ENCODE measurements around the gene OSBPL7. TPM values are rescaled to one million over a fixed set of nuclear protein-coding genes. Genes with fewer than 3 reads are reported as not detected.

The OSBPL7 gene
- total and polyA plus RNA-seq, 2 of the 13 experiments (the other 11 are each of a cell fraction or from before 2014, with no cell fraction given), result 4.7 to 6.6 TPM

- Histone ChIP-seq H3K9ac (ENCODE audit: insufficient read depth, low read depth, low read length) (no peak overlapping the region), H3K36me3 (replicated peaks in 1 of 2; ENCODE audit: control insufficient read depth in 1 of 2, insufficient read depth in 2 of 2, low read length in 2 of 2) (no peaks in the 10 kb centered on the region), H2AFZ (ENCODE audit: low read length) (no peak overlapping the region), H3K27me3 (ENCODE audit: control insufficient read depth in 1 of 2, insufficient read depth in 2 of 2, low read length in 2 of 2) (peaks cover 19 to 81% of the 10 kb centered on the region in 2 experiments), H3K4me1 (ENCODE audit: insufficient read depth, low read length) (peaks cover 12% of the 10 kb centered on the region), H3K9me3 (ENCODE audit: low read length) (no peaks in the 10 kb centered on the region), H4K20me1 (ENCODE audit: insufficient read depth, low read length) (no peaks in the 10 kb centered on the region), H3K4me3 (replicated peaks in 1 of 3; ENCODE audit: insufficient read depth in 1 of 3, low read depth in 2 of 3, low read length in 3 of 3) (no peak overlapping the region), H3K4me2 (ENCODE audit: low read depth, low read length) (no peak overlapping the region), H3K27ac (ENCODE audit: extremely low read length, insufficient read depth, low read length) (no peak overlapping the region), H3K79me2 (ENCODE audit: insufficient read depth, low read length) (no peaks in the 10 kb centered on the region)
- POLR2A ChIA-PET, result interaction anchor here (2.8 kb wide), 1 partner anchor 43 kb away, joined by 28 read pairs; the partner anchor contains the start of gene SP2
- 68% methylated on average over 32 of the region's 32 CpGs for WGBS (ENCODE audit: low lambda C conversion rate)
- BruUV-seq (replicated peaks), result no TSS peak
- CTCF ChIA-PET (ENCODE audit: low intra/inter-chr PET ratio, low total read pairs), result no interaction called here
- TF ChIP-seq RNF2 (conservative IDR thresholded peaks at IDR 0.05; ENCODE audit: low read depth) (peak; percentile 58; the same call in 1 of the 2 replicates), CBX2 (IDR thresholded peaks at IDR 0.05; ENCODE audit: low read depth, low read length) (peak; percentile 67; the same call in 1 of the 2 replicates), CBX2 (CRISPR knock-in tag; IDR thresholded peaks at IDR 0.05; ENCODE audit: low read depth) (no peak), CEBPZ (IDR thresholded peaks at IDR 0.05; ENCODE audit: low read length) (no peak)
- in situ Hi-C loops (cut with HindIII; ENCODE audit: extremely low pct_ligation_motif_present, low pct_unique_long_range_greater_than_20kb) (no loop called here), intact Hi-C loops (cut with micrococcal nuclease; ENCODE audit: unreplicated experiment) (no loop called here)
- no peak for FAIRE-seq
- DNase-seq (ENCODE audit: low spot score), result no peak
- no peak for ATAC-seq
Observed at GRCh38 chr17:47852113-47852949, 30.7 kb upstream of the OSBPL7 start.

Measured in HepG2 (cell line).